AG04450 (cell line): ENCODE measurements around the gene FGF14. TPM values are rescaled to one million over a fixed set of nuclear protein-coding genes. Genes with fewer than 3 reads are reported as not detected.
A peak's percentile ranks its signal among the peaks of the same experiment; 100 is the strongest.

Source experiments
- CTCF ChIA-PET: fragments of 300-600, 350-600 bp; formaldehyde crosslinking; extraction: SDS; loops from one replicate; lab custom pipeline; 2022; ENCODE audit warnings: antibody characterized with exemption, inconsistent platforms; lab: Charles Lee
- POLR2A ChIA-PET: fragments of 350-600 bp; formaldehyde crosslinking; extraction: SDS; loops from one replicate; lab custom pipeline; 2021; ENCODE audit warnings: antibody characterized with exemption, inconsistent platforms; lab: Yijun Ruan, JAX
- DNase-seq: peaks from one replicate; pipeline ENCODE4 v3.0.0-alpha.2; 2011; ENCODE audit warnings: low read depth, low spot score
- H3K27ac ChIP-seq: one replicate; pipeline ENCODE4 v1.5.1; 2012; ENCODE audit warnings: low read depth, low read length, control low read depth
- H3K27me3 ChIP-seq: one replicate; pipeline ENCODE4 v1.6.0; 2012; ENCODE audit warnings: low read length; ENCODE audit not compliant: control insufficient read depth, insufficient read depth
- H3K4me3 ChIP-seq: 2 replicates; pipeline ENCODE4 v1.5.1; 2011; ENCODE audit warnings: mild to moderate bottlenecking, low read depth, low read length, control low read depth
- H3K9me3 ChIP-seq: 2 replicates; pipeline ENCODE4 v1.5.1; 2012; ENCODE audit warnings: low read length; ENCODE audit not compliant: control insufficient read depth, insufficient read depth
- CTCF ChIP-seq: IDR thresholded peaks from 2 replicates; pipeline ENCODE4 v1.5.1; 2011; ENCODE audit warnings: low read depth, low read length, control low read depth, inconsistent platforms
- polyA plus RNA-seq: library from polyadenylated mRNA; depleted of rRNA; stranded (reverse); fragments of >200 nt; gene quantifications from 2 replicates; pipeline ENCODE4 v1.2.3, GENCODE V29; 2011

Gene FGF14
- polyA plus RNA-seq, 1 experiment, result 0.01 TPM

DNA sequence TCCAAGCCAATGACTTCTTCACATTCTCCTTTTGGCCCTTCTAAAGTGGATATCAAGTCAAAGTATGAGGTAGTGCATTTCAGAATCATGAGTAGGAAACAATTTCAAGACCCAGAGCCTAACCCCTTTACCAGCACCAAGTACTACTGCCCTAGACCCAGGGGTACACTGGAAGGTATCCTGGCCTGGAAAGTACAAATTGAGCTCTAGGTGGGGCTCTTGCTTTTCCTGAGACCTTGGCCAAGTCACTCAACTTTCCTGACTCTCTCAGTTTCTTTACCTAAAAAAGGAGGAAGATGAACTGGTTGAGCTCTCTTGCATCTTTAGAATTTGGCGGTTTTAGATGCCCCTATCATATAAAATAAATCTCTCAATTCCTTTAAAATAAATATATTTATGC, 204.7 kb downstream of the FGF14 start:
- Histone ChIP-seq H3K9me3 (no peaks in the 10 kb centered on the region), H3K27ac (no peak overlapping the region), H3K4me3 (no peak overlapping the region), H3K27me3 (no peaks in the 10 kb centered on the region)
- CTCF ChIA-PET, result interaction anchor here (0.7 to 1.0 kb wide), 3 partner anchors 198 to 361 kb away, joined by 3 to 7 read pairs (median 4); no protein-coding TSS in a partner anchor
- DNase-seq, result no peak
- TF ChIP-seq CTCF, result peak; percentile 27; the same call in 1 of the 2 replicates
- POLR2A ChIA-PET, result no interaction called here

- Histone ChIP-seq H3K27me3 (no peaks in the 10 kb centered on the region), H3K9me3 (no peaks in the 10 kb centered on the region), H3K4me3 (no peak overlapping the region), H3K27ac (no peak overlapping the region)
- CTCF ChIA-PET, result interaction anchor here (0.6 kb wide), 2 partner anchors 1051 to 1521 kb away, joined by 3 to 4 read pairs; partner anchors contain the start of gene TMTC4
- POLR2A ChIA-PET, result no interaction called here
- TF ChIP-seq CTCF, result no peak
- DNase-seq, result no peak
Measured at GRCh38 chr13:102195566-102196462, 206.0 kb downstream of the FGF14 start.

DNA sequence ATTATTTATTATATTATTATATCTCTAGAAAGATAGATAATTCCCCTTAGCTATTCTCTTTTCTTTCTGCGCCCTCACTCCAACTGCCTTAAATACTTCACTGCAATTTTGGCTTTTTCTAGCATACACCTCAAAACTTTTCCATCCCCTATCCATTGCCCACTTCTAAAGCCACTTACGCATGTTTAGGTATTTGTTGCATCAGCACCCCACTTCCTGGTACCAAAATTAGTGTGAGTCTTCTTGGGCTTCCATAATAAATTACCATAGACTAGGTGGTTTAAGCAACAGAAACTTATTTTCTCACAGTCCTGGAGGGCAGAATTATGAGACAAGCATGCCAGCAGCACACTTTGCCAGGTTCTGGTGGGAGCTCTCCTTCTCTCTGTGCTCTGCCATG, 209.0 kb downstream of the FGF14 start:
- H3K9me3 ChIP-seq, result no peaks in the 10 kb centered on the region
- no peak for DNase-seq
- no peak overlapping the region for H3K27ac ChIP-seq
- POLR2A ChIA-PET, result no interaction called here
- no peak overlapping the region for H3K4me3 ChIP-seq
- H3K27me3 ChIP-seq, result no peaks in the 10 kb centered on the region
- CTCF ChIA-PET, result no interaction called here
- TF ChIP-seq CTCF, result no peak

- no peak for DNase-seq
- POLR2A ChIA-PET, result interaction anchor here (0.5 kb wide), 1 partner anchor 9 kb away, joined by 4 read pairs; no protein-coding TSS in a partner anchor
Measured at GRCh38 chr13:102191951-102192502, 209.8 kb downstream of the FGF14 start.

More at GRCh38 chr13:102191951-102192502, 209.8 kb downstream of the FGF14 start:
- Histone ChIP-seq H3K4me3 (no peak overlapping the region), H3K27ac (no peak overlapping the region), H3K9me3 (no peaks in the 10 kb centered on the region), H3K27me3 (no peaks in the 10 kb centered on the region)
- no peak for TF ChIP-seq CTCF
- CTCF ChIA-PET, result interaction anchor here (1.6 kb wide), 1 partner anchor 364 kb away, joined by 3 read pairs; no protein-coding TSS in a partner anchor
